Kidney (tissue), 14 donors: ENCODE data around the gene CORO2B. TPM values are rescaled to one million over a fixed set of nuclear protein-coding genes. Genes with fewer than 3 reads are reported as not detected.

Source experiments
- DNase-seq, 5 donors: peaks; one replicate each; pipeline ENCODE4 v3.0.0-alpha.2; 2013 to 2020
- FAIRE-seq: peaks from 2 replicates; lab custom pipeline; 2012; peaks lifted over from hg19 to GRCh38; lab: Jason Lieb, UNC
- H3K27ac ChIP-seq, 2 donors: one replicate each; pipeline ENCODE4 v1.7.0; 2013; ENCODE audit warnings: low read depth in 2 of 2, low read length in 2 of 2, inconsistent platforms in 1 of 2
- H3K27me3 ChIP-seq: one replicate; pipeline ENCODE4 v1.7.1; 2013; ENCODE audit warnings: low read length, inconsistent platforms; ENCODE audit not compliant: control insufficient read depth, insufficient read depth
- H3K36me3 ChIP-seq, 3 donors: one replicate each; pipeline versions ENCODE4 v1.7.0 to v1.7.1; 2013; ENCODE audit warnings: low read length in 3 of 3, control low read depth in 1 of 3, inconsistent platforms in 1 of 3; ENCODE audit not compliant: insufficient read depth in 3 of 3, control insufficient read depth in 2 of 3
- H3K4me1 ChIP-seq, 3 donors: one replicate each; pipeline versions ENCODE4 v1.7.0 to v1.7.1; 2013; ENCODE audit warnings: low read length in 3 of 3, inconsistent platforms in 1 of 3, low read depth in 1 of 3; ENCODE audit not compliant: control insufficient read depth in 2 of 3, insufficient read depth in 2 of 3
- H3K4me3 ChIP-seq, 3 donors: one replicate each; pipeline versions ENCODE4 v1.7.0 to v1.8.1; 2013; ENCODE audit warnings: low read length in 3 of 3, control low read depth in 1 of 3, inconsistent platforms in 1 of 3
- H3K9ac ChIP-seq, 3 donors: one replicate each; pipeline versions ENCODE4 v1.7.0 to v1.7.1; 2013; ENCODE audit warnings: low read length in 3 of 3, control low read depth in 1 of 3, inconsistent platforms in 1 of 3
- H3K9me3 ChIP-seq, 3 donors: one replicate each; pipeline versions ENCODE4 v1.7.0 to v1.7.1; 2013; ENCODE audit warnings: low read length in 3 of 3, control low read depth in 1 of 3, inconsistent platforms in 1 of 3; ENCODE audit not compliant: control insufficient read depth in 2 of 3, insufficient read depth in 1 of 3
- intact Hi-C: fragments of 100-400 bp; cut with DNase I; formaldehyde crosslinking; loops from one replicate; pipeline ENCODE4 v1.11.1; 2022
- polyA plus RNA-seq: library from polyadenylated mRNA; stranded (reverse); fragments of 350-450 nt; fragmentation: Illumina TruSeq; extraction: RNeasy Lipid Tissue Mini Kit (QIAGEN cat#74804); gene quantifications from one replicate; pipeline ENCODE4 v1.2.3, GENCODE V29; 2014; ENCODE audit warnings: low read depth, low replicate concordance; ENCODE audit not compliant: insufficient read depth
- total RNA-seq: library from RNA; stranded (reverse); fragmentation: NEBNext Ultra II Directional; extraction: Animal tissue kit (Norgen Biotek cat#: 25700); gene quantifications from one replicate; pipeline ENCODE4 v1.2.1, GENCODE V29; 2021
- TF ChIP-seq, protein P1 (sequence below): IDR thresholded peaks from 3 replicates; pipeline ENCODE4 v1.5.1; 2012; ENCODE audit warnings: mild to moderate bottlenecking, moderate library complexity, borderline replicate concordance; ENCODE audit not compliant: insufficient read depth; ENCODE audit errors: extremely low read depth
- donor health status: control.
- donor health status: control.
- donor health status: control.
- donor health status: control.
- donor health status: control.
- donor health status: DM: yes; HTN: yes; CAD: no.
- donor health status: Normal renal cell carcinoma (clear cell type).

The CORO2B gene
- total and polyA plus RNA-seq, 2 donors from 2014 or later = 7.9 to 9.0 TPM

GRCh38 chr15:68556139-68556990 lies 22.4 kb upstream of the CORO2B start:
- DNase-seq (no peak), FAIRE-seq (no peak)
- TF ChIP-seq, protein P1, sequence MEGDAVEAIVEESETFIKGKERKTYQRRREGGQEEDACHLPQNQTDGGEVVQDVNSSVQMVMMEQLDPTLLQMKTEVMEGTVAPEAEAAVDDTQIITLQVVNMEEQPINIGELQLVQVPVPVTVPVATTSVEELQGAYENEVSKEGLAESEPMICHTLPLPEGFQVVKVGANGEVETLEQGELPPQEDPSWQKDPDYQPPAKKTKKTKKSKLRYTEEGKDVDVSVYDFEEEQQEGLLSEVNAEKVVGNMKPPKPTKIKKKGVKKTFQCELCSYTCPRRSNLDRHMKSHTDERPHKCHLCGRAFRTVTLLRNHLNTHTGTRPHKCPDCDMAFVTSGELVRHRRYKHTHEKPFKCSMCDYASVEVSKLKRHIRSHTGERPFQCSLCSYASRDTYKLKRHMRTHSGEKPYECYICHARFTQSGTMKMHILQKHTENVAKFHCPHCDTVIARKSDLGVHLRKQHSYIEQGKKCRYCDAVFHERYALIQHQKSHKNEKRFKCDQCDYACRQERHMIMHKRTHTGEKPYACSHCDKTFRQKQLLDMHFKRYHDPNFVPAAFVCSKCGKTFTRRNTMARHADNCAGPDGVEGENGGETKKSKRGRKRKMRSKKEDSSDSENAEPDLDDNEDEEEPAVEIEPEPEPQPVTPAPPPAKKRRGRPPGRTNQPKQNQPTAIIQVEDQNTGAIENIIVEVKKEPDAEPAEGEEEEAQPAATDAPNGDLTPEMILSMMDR = no peak
- H3K27me3 ChIP-seq = no peaks in the 10 kb centered on the region
- H3K27ac ChIP-seq = no peak overlapping the region
- H3K36me3 ChIP-seq = no peaks in the 10 kb centered on the region
- no peak overlapping the region for H3K9ac ChIP-seq
- peaks cover 0 to 4% (median 0%) of the 10 kb centered on the region in 3 donors for H3K4me1 ChIP-seq
- intact Hi-C loops = loop anchor here (5.0 kb wide), 2 partner anchors 316 to 366 kb away; no protein-coding TSS in a partner anchor
- H3K9me3 ChIP-seq = no peaks in the 10 kb centered on the region
- H3K4me3 ChIP-seq = no peak overlapping the region

DNA sequence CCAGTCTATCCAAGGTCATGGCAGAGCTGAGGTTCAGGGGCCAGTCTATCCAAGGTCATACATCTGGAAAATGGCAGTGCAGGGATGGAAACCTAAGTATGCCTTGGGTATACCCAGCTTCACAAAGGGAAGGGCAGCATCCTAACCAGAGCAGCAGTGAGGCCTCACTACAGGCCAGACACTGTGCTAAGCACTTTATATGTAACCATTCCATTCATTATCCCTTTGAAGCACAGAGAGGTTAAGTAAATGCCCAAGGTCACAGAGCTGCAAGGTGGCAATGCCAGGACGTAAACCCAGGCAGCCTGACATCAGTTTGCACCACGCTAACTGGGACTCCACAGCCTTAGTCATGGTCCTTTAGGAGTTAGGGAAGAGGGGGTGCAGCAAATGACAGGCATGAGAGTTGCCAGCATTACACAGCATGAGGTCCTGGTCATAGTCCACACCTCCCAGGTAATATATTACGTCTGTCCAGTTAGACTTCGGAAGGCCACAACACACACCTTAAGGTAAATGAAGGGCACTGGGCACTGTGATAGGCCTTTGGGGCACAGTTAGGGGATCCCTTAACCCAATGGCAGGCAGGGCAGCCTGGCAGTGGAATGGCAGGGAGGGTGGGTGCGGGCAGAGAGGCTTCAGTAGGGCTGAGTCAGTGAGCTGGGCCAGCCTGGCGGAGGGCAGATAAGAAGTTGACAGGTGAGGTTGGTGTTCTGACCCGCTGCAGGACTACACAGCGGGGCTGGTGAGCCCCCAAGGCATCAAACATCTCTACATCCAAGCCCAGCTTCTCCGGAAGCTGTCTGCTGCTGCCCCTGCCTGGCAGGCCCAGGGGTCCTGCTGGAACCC lies 21.1 kb upstream of the CORO2B start:
- Histone ChIP-seq H3K9ac (no peak overlapping the region), H3K36me3 (no peaks in the 10 kb centered on the region), H3K4me3 (no peak overlapping the region), H3K27ac (no peak overlapping the region), H3K9me3 (no peaks in the 10 kb centered on the region), H3K27me3 (no peaks in the 10 kb centered on the region), H3K4me1 (peaks cover 0 to 4% (median 0%) of the 10 kb centered on the region in 3 donors)
- TF ChIP-seq, protein P1 = no peak
- intact Hi-C loops = loop anchor here (5.0 kb wide), 2 partner anchors 315 to 365 kb away; no protein-coding TSS in a partner anchor
- FAIRE-seq (no peak), DNase-seq (peak in 1 of 5 donors; percentile 41)

GRCh38 chr15:68558318-68559305 lies 20.2 kb upstream of the CORO2B start:
- peak overlapping the region in 2 of 3 donors; percentile 23 to 67 for H3K9ac ChIP-seq
- no peak overlapping the region for H3K27ac ChIP-seq
- FAIRE-seq (no peak), DNase-seq (peak in 4 of 5 donors; percentile 34 to 60 (median 56))
- no peaks in the 10 kb centered on the region for H3K36me3 ChIP-seq
- TF ChIP-seq, protein P1 = no peak
- intact Hi-C loops = loop anchor here (5.0 kb wide), 2 partner anchors 314 to 364 kb away; no protein-coding TSS in a partner anchor
- H3K27me3 ChIP-seq = no peaks in the 10 kb centered on the region
- H3K4me1 ChIP-seq = peaks cover 0 to 4% (median 0%) of the 10 kb centered on the region in 3 donors
- H3K4me3 ChIP-seq = peak overlapping the region in 2 of 3 donors; percentile 50 to 66
- no peaks in the 10 kb centered on the region for H3K9me3 ChIP-seq
